Right lung (tissue), 5 donors: ENCODE measurements around the gene DTD1. TPM values are rescaled to one million over a fixed set of nuclear protein-coding genes. Genes with fewer than 3 reads are reported as not detected.

Experiments
- DNase-seq, 2 donors: peaks; one replicate each; pipeline ENCODE4 v3.0.0-alpha.2; 2013
- polyA plus RNA-seq, 5 donors: library from polyadenylated mRNA; unstranded; fragments of 120-200 nt; gene quantifications; one replicate each; pipeline versions ENCODE4 v1.2.1 to v1.2.3, GENCODE V29; 2013; ENCODE audit warnings: inconsistent platforms in 1 of 5, low replicate concordance in 1 of 5; ENCODE audit not compliant: insufficient read length in 5 of 5, insufficient read depth in 1 of 5

Gene DTD1
- polyA plus RNA-seq, 5 donors = 22.3 to 29.6 (median 25.4) TPM

DNA sequence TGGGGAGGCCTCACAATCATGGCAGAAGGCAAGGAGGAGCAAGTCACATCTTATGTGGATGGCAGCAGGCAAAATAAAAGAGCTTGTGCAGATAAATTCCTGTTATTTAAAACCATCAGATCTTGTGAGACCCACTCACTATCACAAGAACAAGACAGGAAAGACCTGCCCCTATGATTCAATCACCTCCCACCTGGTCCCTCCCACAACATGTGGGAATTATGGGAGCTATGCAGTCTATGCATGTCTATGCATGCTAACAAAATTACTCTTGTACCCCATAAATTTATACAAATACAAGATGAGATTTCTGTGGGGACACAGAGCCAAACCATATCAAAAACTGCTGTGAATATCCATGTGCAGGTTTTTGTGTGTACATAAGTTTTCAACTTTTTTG is 200.2 kb downstream of the DTD1 start:
- DNase-seq = no peak

DNA sequence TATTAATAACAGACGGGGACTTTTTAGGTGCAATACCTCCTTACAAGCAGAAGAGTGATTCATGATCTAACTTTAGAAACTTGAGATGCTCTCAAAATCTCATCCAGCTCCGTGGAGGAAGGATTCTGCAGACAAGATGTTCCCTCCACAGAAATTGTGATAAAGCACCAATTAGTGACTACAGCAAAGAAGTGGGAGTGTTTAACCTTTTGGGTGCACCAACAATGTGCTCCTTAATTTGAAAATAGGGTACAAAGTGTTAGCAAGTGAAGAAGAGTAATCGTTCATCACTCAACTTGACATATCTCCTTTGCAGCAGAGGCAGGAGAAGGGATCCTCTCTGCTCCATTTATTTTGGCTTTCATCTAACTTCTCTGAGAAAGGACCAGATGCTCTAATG is 202.9 kb downstream of the DTD1 start:
- no peak for DNase-seq

DNA sequence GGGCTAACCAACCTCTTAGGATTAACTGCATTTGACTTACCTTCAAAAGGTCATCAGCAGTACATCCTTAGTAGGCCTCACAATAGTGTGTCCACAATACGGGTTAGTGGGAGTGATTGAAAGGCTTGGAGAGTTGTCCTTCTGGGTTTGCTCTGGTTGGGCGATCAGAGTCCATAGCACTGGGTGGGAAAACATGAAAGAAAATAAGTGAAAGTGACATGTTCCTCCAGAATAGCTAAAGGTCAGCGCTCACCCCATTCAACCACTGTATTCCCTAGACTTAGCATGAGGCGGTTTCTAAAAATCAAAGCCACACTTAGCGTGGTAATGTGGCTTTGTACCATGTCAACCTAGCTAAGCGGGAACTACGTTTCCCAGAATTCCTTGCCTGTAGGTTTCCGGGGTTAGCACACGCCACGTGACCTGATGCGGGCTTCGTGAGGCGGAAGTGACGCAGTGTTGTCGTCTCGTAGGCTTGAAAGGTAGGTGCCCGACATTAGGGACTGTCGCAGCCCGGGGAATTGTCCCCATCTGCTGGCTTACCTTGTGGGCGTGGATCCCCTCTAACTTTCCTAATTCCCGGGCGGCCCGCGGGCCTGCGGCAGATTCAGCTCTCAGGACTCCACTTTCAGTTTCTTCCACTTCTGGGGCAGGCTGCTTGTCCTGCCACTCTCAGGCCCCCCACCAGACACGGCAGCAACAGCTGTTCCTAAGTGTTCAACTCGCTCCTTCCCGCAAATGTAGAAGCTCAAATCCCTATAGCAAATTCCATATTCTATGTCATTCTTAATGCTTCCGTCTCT is 206.0 kb downstream of the DTD1 start:
- peak; percentile 88 to 91 for DNase-seq

DNA sequence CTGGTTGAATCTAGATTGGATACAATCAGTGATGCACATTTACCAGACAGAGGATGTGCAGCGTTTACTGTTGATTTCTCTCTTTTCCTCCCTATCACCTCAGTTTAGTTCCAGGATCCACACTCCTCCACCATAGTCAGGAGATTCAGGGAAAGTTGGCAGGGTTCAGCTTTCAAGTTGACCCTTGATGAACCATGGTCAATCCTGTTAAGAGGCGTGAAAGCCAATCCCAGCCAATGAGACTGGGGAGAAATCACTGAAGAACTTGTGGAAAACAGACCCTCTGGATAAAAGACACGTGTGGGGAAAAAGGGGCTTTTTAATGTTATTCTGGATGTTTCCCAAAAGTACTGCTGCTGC is 206.6 kb downstream of the DTD1 start:
- DNase-seq = no peak

DNA sequence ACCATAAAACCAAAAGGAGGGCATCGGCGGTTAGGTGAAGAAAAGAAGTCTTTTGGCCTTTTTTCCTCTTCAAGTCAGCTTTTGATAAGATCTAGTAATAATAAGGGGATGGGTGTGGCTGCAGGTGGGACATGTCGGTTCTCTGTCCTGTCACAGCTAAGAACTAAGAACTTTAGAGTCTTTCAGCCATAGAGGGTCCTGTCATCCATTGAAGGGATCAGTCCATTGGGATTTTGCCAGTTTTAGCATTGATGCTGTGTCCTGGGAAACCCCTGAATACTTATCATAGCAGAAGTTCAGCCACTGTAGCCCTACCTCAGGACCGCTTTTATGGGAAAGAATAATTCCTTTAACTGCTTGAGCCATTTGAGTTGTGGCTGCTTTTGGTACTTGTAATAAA is 207.5 kb downstream of the DTD1 start:
- DNase-seq = no peak

DNA sequence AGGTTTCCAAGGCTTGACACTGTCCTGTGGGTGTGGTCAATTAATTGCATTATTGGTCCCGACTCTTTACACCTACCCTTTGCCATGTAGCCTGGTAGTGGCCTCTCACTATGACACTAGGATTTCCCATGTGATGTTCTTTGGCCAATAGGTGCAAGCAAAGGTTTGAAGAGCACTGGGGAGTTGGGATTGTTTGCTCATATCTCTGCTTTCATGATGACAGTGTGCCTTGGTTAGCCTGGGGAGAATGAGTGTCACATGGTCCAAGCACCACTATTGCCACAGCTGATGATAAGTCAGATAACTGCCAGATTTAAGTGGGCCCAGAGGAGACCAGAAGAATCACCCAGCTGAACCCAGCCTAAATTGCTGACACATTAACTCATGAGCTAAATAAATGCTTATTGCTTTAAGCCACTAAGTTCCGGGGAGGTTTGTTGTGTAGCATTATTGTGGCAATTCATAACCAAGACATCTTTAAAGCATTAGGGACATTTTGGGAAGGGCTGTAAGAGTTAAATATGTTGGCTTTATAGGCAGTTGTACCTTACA is 208.5 kb downstream of the DTD1 start:
- DNase-seq = no peak

DNA sequence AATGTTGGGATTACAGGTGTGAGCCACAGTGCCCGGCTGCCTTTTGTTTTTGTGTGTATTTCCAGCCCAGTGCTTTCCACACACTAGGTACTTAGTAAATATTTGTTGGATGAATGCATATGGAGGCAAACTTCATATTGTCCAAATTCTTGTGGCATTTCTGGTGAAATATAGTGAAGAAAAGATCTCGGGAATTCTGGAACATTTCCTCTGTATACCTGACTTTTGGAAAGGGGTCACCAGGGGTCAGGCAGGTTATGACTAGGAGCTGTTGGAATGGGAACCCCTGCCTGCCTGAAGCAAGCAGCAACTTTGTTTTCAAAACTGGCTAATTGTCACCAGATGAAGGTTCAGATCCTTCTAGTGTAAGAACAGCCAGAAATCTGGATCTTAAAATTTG is 213.7 kb downstream of the DTD1 start:
- no peak for DNase-seq

DNA sequence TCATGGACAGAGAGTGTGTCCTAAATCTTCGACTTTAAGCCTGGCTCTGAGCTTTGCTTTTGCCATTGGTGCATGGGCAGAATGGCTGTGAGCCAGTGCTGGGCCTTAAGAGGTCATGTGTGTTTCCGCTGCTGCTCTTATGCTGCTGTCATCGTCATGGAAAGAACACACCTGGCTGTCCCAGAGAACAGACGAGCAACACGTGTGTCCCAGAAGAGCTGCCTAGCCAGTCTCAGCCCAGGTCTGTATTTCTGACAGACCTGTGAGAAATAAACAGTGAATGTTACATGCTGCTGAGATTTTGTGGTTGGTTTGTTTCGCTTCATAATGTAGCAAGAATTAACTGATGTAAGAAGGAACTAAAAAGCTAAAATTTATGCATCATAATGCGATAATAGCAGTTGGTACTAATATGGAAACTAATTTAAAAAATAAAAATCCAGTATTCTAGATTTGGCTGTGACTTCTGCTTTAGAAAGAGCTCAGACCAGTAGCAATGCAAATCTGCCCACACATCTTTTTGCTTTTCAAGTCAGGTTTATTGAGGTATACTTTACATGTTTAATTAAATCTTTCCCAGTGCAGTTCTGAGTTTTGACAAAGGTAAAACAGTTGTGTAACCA is 214.3 kb downstream of the DTD1 start:
- no peak for DNase-seq

DNA sequence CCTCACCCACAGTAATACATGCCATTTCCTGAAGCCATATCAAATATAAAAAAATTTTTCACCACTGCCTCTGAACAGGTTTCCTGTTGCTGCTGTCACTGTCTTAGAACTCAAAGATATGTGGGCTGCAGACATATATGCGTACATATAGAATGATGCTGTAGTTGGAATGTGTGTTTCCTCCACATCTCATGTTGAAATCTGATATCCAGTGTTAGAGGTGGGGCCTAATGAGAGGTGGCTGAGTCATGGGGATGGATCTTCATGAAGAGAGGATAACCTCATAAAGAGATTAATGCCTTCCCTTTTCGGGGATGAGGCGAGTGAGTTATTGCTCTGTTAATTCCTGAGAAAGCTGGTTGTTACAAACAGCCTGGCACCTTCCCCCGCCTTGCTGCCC is 218.0 kb downstream of the DTD1 start:
- DNase-seq = no peak

DNA sequence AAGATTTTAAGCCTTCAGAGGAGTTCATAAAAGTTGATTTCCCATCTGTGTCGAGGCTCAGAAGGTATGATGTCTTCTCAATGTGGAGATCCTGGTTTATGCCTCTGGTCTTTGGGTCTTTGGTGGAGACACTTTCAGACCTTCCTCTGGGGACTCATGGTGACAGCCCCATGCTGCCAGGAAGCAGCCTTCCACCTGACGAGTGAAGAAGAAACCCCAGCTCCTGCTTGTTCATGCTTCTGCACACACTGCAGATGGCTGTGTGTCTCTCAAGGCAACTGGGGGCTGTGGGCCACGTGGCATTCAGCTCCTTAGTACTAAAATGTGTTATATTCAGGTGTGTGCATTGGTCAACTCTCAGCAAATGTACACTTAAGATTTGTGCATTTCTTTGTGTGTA is 220.9 kb downstream of the DTD1 start:
- DNase-seq = no peak

DNA sequence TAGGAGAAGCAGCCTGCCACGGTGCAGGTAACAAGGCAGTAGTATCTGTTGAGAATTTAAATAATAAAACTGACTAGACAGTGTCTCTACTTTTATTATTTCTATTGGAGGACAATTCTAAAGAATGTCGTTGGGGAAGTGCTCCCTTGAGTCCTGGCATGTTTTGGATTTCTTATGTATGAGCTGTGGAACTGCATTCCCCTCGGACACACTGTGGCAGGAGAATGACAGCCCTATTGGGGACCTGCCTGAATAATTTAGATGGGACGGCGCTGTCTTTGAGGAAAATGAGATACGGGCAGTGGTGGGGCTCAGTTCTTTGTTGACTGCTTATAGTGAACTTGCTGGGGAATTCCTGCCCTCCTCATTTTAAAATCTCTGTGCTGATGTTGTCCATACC is 223.3 kb downstream of the DTD1 start:
- DNase-seq = no peak

DNA sequence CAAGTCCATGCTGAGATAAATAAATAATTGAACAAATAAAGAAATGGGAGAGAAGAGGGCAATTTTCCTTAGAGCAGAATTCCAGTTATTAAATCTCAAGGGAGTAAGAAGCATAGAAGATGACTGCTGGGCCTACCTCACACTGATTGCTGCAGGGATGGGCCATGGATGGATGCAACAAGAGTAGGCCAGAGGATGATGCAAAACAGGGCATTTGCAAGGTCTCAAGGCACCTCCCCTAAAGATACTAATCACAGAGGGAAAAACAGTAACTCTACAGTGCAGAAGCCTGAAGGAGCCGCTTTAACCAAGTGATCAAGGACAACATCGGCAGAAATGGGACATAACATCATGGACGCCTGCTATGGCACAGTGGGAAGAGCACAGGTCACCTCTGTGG is 224.1 kb downstream of the DTD1 start:
- DNase-seq = no peak

DNA sequence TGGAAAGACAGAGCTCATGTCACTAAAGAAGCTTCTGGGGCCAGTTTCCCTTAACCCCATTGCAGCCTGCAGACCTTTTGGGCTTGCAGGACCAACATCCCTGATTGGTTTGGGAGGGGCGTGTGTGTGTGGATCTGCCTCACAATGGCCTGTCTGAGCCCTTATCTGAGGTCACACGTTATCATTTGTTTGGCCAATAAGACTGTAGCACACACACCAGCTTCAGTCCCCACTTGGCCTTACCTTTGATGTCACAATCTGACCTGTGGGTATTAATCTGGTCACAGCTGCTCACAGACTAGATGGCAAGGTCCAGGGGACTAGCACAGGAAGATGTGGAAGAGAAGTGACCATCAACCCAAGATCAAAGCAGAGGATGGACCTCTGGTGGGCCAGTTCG is 225.6 kb downstream of the DTD1 start, which contains the start of gene SCP2D1:
SCP2D1 (plus strand) TSS at position 301 of the 400 bp plus-strand sequence; CDS start at position 334, 33 bp downstream.
- no peak for DNase-seq

DNA sequence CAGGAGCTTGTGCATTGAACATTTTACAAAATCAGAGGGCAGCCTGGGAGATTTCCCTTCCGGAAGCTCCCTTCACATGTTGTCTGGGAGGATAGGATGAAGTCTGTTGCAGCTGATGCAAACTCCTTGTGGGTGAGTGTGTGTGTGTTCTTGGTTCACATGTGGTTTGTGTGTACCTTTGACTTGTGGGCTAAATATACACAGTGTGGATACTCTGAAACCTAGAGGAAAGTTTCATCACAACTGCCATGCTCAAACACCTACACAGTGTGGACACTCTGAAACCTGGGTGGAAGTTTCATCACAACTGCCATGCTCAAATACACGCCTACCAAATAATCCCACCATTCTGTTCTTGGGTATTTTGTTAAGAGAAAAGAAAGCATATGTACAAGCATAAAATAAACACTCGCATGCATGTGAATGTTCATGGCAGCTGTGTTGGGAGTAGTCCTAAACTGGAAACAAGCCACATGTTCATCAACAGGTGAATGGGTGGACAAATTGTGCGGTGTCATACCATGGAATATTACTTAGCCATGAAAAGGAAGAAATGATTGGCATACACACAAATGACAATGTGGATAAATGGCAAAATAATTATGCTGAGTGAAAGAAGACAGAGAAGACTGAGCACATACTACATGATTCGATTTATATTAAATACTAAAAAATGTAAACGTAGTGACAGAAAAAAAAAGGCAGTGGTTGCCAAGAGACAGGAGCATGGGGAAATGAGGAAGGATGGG is 227.5 kb downstream of the DTD1 start:
- DNase-seq = no peak

Other genes starting within 250 kb of the DTD1 start
- 10 to 100 TPM in 1 of 5 donors, 1 to 10 TPM in 4; 7.3 to 10.3 (median 9.2) TPM for gene DZANK1, start 121.0 kb upstream of the DTD1 start, polyA plus RNA-seq
- gene POLR3F, start 120.7 kb upstream of the DTD1 start, polyA plus RNA-seq = 10 to 100 TPM; 16.0 to 21.6 (median 18.4) TPM
- gene RBBP9, start 90.8 kb upstream of the DTD1 start, polyA plus RNA-seq = 10 to 100 TPM; 25.9 to 38.2 (median 34.3) TPM
- 10 to 100 TPM; 42.4 to 48.8 (median 44.6) TPM for gene SEC23B, start 80.1 kb upstream of the DTD1 start, polyA plus RNA-seq
- gene SMIM26, start 20.6 kb upstream of the DTD1 start, polyA plus RNA-seq = 10 to 100 TPM; 64.3 to 85.3 (median 77.5) TPM
- gene SCP2D1, start 225.7 kb downstream of the DTD1 start, polyA plus RNA-seq = not detected